ENCODE measurements around the gene IP6K1.

Gene IP6K1

GRCh38 chr3:49709852-49710251 lies 76.5 kb downstream of the IP6K1 start:
- H3K27me3 ChIP-seq (ENCODE audit: insufficient read depth, low read length): no peaks in the 10 kb centered on the region
- H3K4me1 ChIP-seq (ENCODE audit: insufficient read depth, low read length, severe bottlenecking): no peaks in the 10 kb centered on the region
- no peaks in the 10 kb centered on the region for H4K20me1 ChIP-seq (ENCODE audit: insufficient read depth, low read length)
- H2AFZ ChIP-seq (ENCODE audit: low read length): no peak overlapping the region
- no peak overlapping the region for H3K27ac ChIP-seq (ENCODE audit: low read depth, low read length, poor library complexity, severe bottlenecking)
- H3K36me3 ChIP-seq (ENCODE audit: insufficient read depth, low read length): peaks cover 17% of the 10 kb centered on the region; the same call in 1 of the 2 replicates
- no peak overlapping the region for H3K9ac ChIP-seq (ENCODE audit: low read length)
- no peaks in the 10 kb centered on the region for H3F3A ChIP-seq (ENCODE audit: insufficient read depth, low read length)
- no peak for TF ChIP-seq EZH2 (IDR thresholded peaks at IDR 0.05; ENCODE audit: borderline replicate concordance, low read length)
- TF ChIP-seq, protein P1, sequence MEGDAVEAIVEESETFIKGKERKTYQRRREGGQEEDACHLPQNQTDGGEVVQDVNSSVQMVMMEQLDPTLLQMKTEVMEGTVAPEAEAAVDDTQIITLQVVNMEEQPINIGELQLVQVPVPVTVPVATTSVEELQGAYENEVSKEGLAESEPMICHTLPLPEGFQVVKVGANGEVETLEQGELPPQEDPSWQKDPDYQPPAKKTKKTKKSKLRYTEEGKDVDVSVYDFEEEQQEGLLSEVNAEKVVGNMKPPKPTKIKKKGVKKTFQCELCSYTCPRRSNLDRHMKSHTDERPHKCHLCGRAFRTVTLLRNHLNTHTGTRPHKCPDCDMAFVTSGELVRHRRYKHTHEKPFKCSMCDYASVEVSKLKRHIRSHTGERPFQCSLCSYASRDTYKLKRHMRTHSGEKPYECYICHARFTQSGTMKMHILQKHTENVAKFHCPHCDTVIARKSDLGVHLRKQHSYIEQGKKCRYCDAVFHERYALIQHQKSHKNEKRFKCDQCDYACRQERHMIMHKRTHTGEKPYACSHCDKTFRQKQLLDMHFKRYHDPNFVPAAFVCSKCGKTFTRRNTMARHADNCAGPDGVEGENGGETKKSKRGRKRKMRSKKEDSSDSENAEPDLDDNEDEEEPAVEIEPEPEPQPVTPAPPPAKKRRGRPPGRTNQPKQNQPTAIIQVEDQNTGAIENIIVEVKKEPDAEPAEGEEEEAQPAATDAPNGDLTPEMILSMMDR (IDR thresholded peaks at IDR 0.05; ENCODE audit: low read length): no peak
- H3K4me3 ChIP-seq (ENCODE audit: low read depth, low read length, poor library complexity, severe bottlenecking): no peak overlapping the region
- H3K4me2 ChIP-seq (ENCODE audit: low read length): no peak overlapping the region
- H3K9me3 ChIP-seq (ENCODE audit: low read length): no peaks in the 10 kb centered on the region
- no peaks in the 10 kb centered on the region for H3K9me2 ChIP-seq (ENCODE audit: low read depth, low read length)
- no peaks in the 10 kb centered on the region for H3K79me2 ChIP-seq (ENCODE audit: insufficient read depth, low read length)

- no peaks in the 10 kb centered on the region for H3K27me3 ChIP-seq (ENCODE audit: insufficient read depth, low read length)
- no peaks in the 10 kb centered on the region for H3K4me1 ChIP-seq (ENCODE audit: insufficient read depth, low read length, severe bottlenecking)
- no peak overlapping the region for H3K27ac ChIP-seq (ENCODE audit: low read depth, low read length, poor library complexity, severe bottlenecking)
- H3K4me3 ChIP-seq (ENCODE audit: low read depth, low read length, poor library complexity, severe bottlenecking): no peak overlapping the region
- no peaks in the 10 kb centered on the region for H3K9me2 ChIP-seq (ENCODE audit: low read depth, low read length)
- H3K79me2 ChIP-seq (ENCODE audit: insufficient read depth, low read length): no peaks in the 10 kb centered on the region
- no peaks in the 10 kb centered on the region for H3K9me3 ChIP-seq (ENCODE audit: low read length)
- TF ChIP-seq, protein P1 (IDR thresholded peaks at IDR 0.05; ENCODE audit: low read length): no peak
- TF ChIP-seq EZH2 (IDR thresholded peaks at IDR 0.05; ENCODE audit: borderline replicate concordance, low read length): no peak
- H2AFZ ChIP-seq (ENCODE audit: low read length): no peak overlapping the region
- H3K36me3 ChIP-seq (ENCODE audit: insufficient read depth, low read length): peaks cover 21% of the 10 kb centered on the region; the same call in 1 of the 2 replicates
- no peak overlapping the region for H3K9ac ChIP-seq (ENCODE audit: low read length)
- H4K20me1 ChIP-seq (ENCODE audit: insufficient read depth, low read length): no peaks in the 10 kb centered on the region
- no peaks in the 10 kb centered on the region for H3F3A ChIP-seq (ENCODE audit: insufficient read depth, low read length)
- H3K4me2 ChIP-seq (ENCODE audit: low read length): no peak overlapping the region
Measured at GRCh38 chr3:49707113-49707480, 79.2 kb downstream of the IP6K1 start.

DNA sequence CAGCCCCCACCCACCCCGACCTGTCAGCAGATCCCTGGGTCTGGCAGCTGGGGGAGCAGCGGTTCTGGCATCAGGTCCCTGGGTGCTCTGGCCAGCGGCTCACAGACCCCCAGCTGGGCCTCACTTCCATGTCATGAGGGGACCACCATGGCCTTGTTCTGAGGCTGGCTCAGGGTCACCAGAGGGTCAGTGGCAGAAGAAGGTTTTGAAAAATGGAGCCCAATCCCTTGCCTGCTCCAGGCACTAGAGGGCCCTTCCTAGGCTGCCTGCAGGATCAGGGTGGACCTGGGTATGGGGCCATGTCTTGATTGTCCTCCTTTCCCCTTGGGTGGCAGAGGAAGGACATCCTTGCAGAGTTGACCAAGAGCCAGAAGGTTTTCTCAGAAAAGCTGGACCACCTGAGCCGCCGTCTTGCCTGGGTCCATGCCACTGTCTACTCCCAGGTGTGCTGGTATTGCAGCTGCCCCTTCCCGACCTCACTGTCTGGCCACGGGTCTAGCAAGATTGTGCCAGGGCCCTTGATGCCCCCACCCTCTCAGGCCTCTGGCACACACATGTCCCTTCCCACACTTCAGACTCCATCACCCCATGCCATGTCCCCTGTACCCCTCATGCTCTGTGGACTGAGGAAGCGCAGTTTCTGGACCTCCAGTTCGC lies 79.8 kb downstream of the IP6K1 start:
- H3K4me2 ChIP-seq (ENCODE audit: low read length): no peak overlapping the region
- H3K9me3 ChIP-seq (ENCODE audit: low read length): no peaks in the 10 kb centered on the region
- no peak overlapping the region for H3K4me3 ChIP-seq (ENCODE audit: low read depth, low read length, poor library complexity, severe bottlenecking)
- H3K27ac ChIP-seq (ENCODE audit: low read depth, low read length, poor library complexity, severe bottlenecking): no peak overlapping the region
- H3K4me1 ChIP-seq (ENCODE audit: insufficient read depth, low read length, severe bottlenecking): no peaks in the 10 kb centered on the region
- no peak overlapping the region for H3K9ac ChIP-seq (ENCODE audit: low read length)
- H3K27me3 ChIP-seq (ENCODE audit: insufficient read depth, low read length): no peaks in the 10 kb centered on the region
- no peaks in the 10 kb centered on the region for H4K20me1 ChIP-seq (ENCODE audit: insufficient read depth, low read length)
- no peaks in the 10 kb centered on the region for H3F3A ChIP-seq (ENCODE audit: insufficient read depth, low read length)
- H2AFZ ChIP-seq (ENCODE audit: low read length): no peak overlapping the region
- H3K79me2 ChIP-seq (ENCODE audit: insufficient read depth, low read length): no peaks in the 10 kb centered on the region
- H3K9me2 ChIP-seq (ENCODE audit: low read depth, low read length): no peaks in the 10 kb centered on the region
- TF ChIP-seq, protein P1 (IDR thresholded peaks at IDR 0.05; ENCODE audit: low read length): no peak
- no peak for TF ChIP-seq EZH2 (IDR thresholded peaks at IDR 0.05; ENCODE audit: borderline replicate concordance, low read length)
- H3K36me3 ChIP-seq (ENCODE audit: insufficient read depth, low read length): peaks cover 21% of the 10 kb centered on the region; the same call in 1 of the 2 replicates

Measured in OCI-LY1 (cell line).